ENCODE data around the gene HADHA. TPM values are rescaled to one million over a fixed set of nuclear protein-coding genes. Genes with fewer than 3 reads are reported as not detected.

The HADHA gene
- total RNA-seq (2014; rRNA removed; shearing (Covaris generic)) = 113 and 127 TPM in 2 replicates

GRCh38 chr2:26244309-26245230 lies at the start of gene HADHA, which contains the start of gene HADHB:
Gene HADHA (minus strand): TSS chr2:26244632. CDS start chr2:26244596, 36 bp downstream.
Gene HADHB (plus strand): TSS chr2:26244939. CDS start chr2:26254255, 9,316 bp downstream.

GRCh38 chr2:26172871-26173775 lies 71.3 kb downstream of the HADHA start, which contains the start of gene GAREM2:
Gene GAREM2 (plus strand): TSS chr2:26173088. CDS start chr2:26173221, 133 bp downstream.

Other genes with a start within 250 kb of the HADHA start
- gene RAB10, start 210.5 kb downstream of the HADHA start, total RNA-seq (2014; rRNA removed; shearing (Covaris generic)) = 131 and 155 TPM in 2 replicates
- 2.4 and 3.5 TPM in 2 replicates for gene GAREM2, start 71.5 kb downstream of the HADHA start, total RNA-seq (2014; rRNA removed; shearing (Covaris generic))
- gene HADHB, start 307 bp upstream of the HADHA start, total RNA-seq (2014; rRNA removed; shearing (Covaris generic)) = 60.5 and 60.7 TPM in 2 replicates
- 23.8 and 30.5 TPM in 2 replicates for gene SELENOI, start 101.5 kb upstream of the HADHA start, total RNA-seq (2014; rRNA removed; shearing (Covaris generic))
- 2.1 TPM in 1 of 2 replicates, not detected in the other for gene ADGRF3, start 102.2 kb upstream of the HADHA start, total RNA-seq (2014; rRNA removed; shearing (Covaris generic))
- gene DRC1, start 157.3 kb upstream of the HADHA start, total RNA-seq (2014; rRNA removed; shearing (Covaris generic)) = not detected in 2 replicates
- not detected in 2 replicates for gene OTOF, start 233.5 kb upstream of the HADHA start, total RNA-seq (2014; rRNA removed; shearing (Covaris generic))